AML-193 (cell line): ENCODE measurements around the gene SNTA1.
"Not testable (repeated sequence)": the region's sequence is repeated elsewhere in the genome, so short reads cannot be mapped to it uniquely, and the experiment has no call there.

Source experiments
- DNase-seq, 2 experiments: peaks; one replicate each; lab custom pipeline; 2025; lab: John Stamatoyannopoulos, UW

SNTA1 gene

GRCh38 chr20:33393609-33394008 is 50.0 kb downstream of the SNTA1 start:
- DNase-seq, result no peak

GRCh38 chr20:33391722-33392415 is 51.7 kb downstream of the SNTA1 start:
- no peak for DNase-seq

- not testable (repeated sequence) for DNase-seq
These were observed 54.2 kb downstream of the SNTA1 start for GRCh38 chr20:33389326-33389725.

GRCh38 chr20:33388268-33388667 is 55.3 kb downstream of the SNTA1 start:
- no peak for DNase-seq

- no peak for DNase-seq
These were observed 56.4 kb downstream of the SNTA1 start for GRCh38 chr20:33387177-33387576.

GRCh38 chr20:33386673-33387072 is 56.9 kb downstream of the SNTA1 start:
- no peak for DNase-seq

GRCh38 chr20:33377366-33377765 is 66.2 kb downstream of the SNTA1 start:
- no peak for DNase-seq

GRCh38 chr20:33373735-33374605 is 69.6 kb downstream of the SNTA1 start:
- no peak for DNase-seq

GRCh38 chr20:33372993-33373441 is 70.5 kb downstream of the SNTA1 start:
- DNase-seq, result no peak

GRCh38 chr20:33370291-33370690 is 73.3 kb downstream of the SNTA1 start:
- no peak for DNase-seq

- no peak for DNase-seq
These were observed 80.7 kb downstream of the SNTA1 start for GRCh38 chr20:33362898-33363297.

GRCh38 chr20:33359399-33360261 is 83.9 kb downstream of the SNTA1 start:
- DNase-seq, result no peak
